T-helper 1 cell treated with Interleukin-12 subunit alpha and Interleukin-12 subunit beta and Interleukin-4 antibody, amounts not matched to agents 30 μg/mL and 1 μg/mL, for 36 hours (primary cell): Measurements from ENCODE around the gene SLC22A5.

Experiments
- H3K27ac Mint-ChIP-seq: one replicate; pipeline ENCODE4 v1.8.0; 2021; ENCODE audit warnings: mild to moderate bottlenecking, mixed read lengths
- H3K27me3 Mint-ChIP-seq: one replicate; pipeline ENCODE4 v1.8.0; 2021; ENCODE audit warnings: low read depth, mixed read lengths
- H3K36me3 Mint-ChIP-seq: one replicate; pipeline ENCODE4 v1.8.0; 2021; ENCODE audit warnings: low read depth, mixed read lengths
- H3K4me1 Mint-ChIP-seq: one replicate; pipeline ENCODE4 v1.8.0; 2021; ENCODE audit warnings: low read depth, mixed read lengths
- H3K4me3 Mint-ChIP-seq: one replicate; pipeline ENCODE4 v1.8.0; 2021; ENCODE audit warnings: mild to moderate bottlenecking, moderate library complexity, mixed read lengths
- H3K9me3 Mint-ChIP-seq: one replicate; pipeline ENCODE4 v1.8.0; 2021; ENCODE audit warnings: mixed read lengths

Gene SLC22A5

GRCh38 chr5:132418881-132419280 lies 49.4 kb downstream of the SLC22A5 start:
- Mint-ChIP-seq H3K36me3 (peaks cover 63% of the 10 kb centered on the region), H3K4me3 (no peak overlapping the region), H3K4me1 (peaks cover 76% of the 10 kb centered on the region), H3K27me3 (no peaks in the 10 kb centered on the region), H3K27ac (peak overlapping the region; percentile 90), H3K9me3 (no peaks in the 10 kb centered on the region)

GRCh38 chr5:132419502-132420468 lies 50.3 kb downstream of the SLC22A5 start:
- Mint-ChIP-seq H3K27me3 (no peaks in the 10 kb centered on the region), H3K4me1 (peaks cover 78% of the 10 kb centered on the region), H3K36me3 (peaks cover 61% of the 10 kb centered on the region), H3K9me3 (no peaks in the 10 kb centered on the region), H3K27ac (peak overlapping the region; percentile 90), H3K4me3 (peak overlapping the region; percentile 78)

- peaks cover 83% of the 10 kb centered on the region for H3K4me1 Mint-ChIP-seq
- peak overlapping the region; percentile 78 for H3K4me3 Mint-ChIP-seq
- H3K36me3 Mint-ChIP-seq: peaks cover 66% of the 10 kb centered on the region
- H3K27ac Mint-ChIP-seq: peak overlapping the region; percentile 90
- H3K27me3 Mint-ChIP-seq: no peaks in the 10 kb centered on the region
- H3K9me3 Mint-ChIP-seq: no peaks in the 10 kb centered on the region
Observed at GRCh38 chr5:132420706-132421272, 51.3 kb downstream of the SLC22A5 start.

- peaks cover 84% of the 10 kb centered on the region for H3K4me1 Mint-ChIP-seq
- H3K9me3 Mint-ChIP-seq: no peaks in the 10 kb centered on the region
- peaks cover 68% of the 10 kb centered on the region for H3K36me3 Mint-ChIP-seq
- H3K4me3 Mint-ChIP-seq: peak overlapping the region; percentile 78
- H3K27ac Mint-ChIP-seq: peak overlapping the region; percentile 90
- H3K27me3 Mint-ChIP-seq: no peaks in the 10 kb centered on the region
Observed at GRCh38 chr5:132421462-132421861, 52.0 kb downstream of the SLC22A5 start.

GRCh38 chr5:132422720-132423437 lies 53.4 kb downstream of the SLC22A5 start:
- no peaks in the 10 kb centered on the region for H3K9me3 Mint-ChIP-seq
- peak overlapping the region; percentile 81 for H3K27ac Mint-ChIP-seq
- peaks cover 87% of the 10 kb centered on the region for H3K4me1 Mint-ChIP-seq
- no peaks in the 10 kb centered on the region for H3K27me3 Mint-ChIP-seq
- H3K4me3 Mint-ChIP-seq: peak overlapping the region; percentile 65
- H3K36me3 Mint-ChIP-seq: peaks cover 66% of the 10 kb centered on the region

- H3K4me3 Mint-ChIP-seq: peak overlapping the region; percentile 65
- peaks cover 62% of the 10 kb centered on the region for H3K36me3 Mint-ChIP-seq
- H3K9me3 Mint-ChIP-seq: no peaks in the 10 kb centered on the region
Observed at GRCh38 chr5:132423438-132423898, 54.0 kb downstream of the SLC22A5 start.

GRCh38 chr5:132424167-132424880 lies 54.8 kb downstream of the SLC22A5 start:
- H3K27me3 Mint-ChIP-seq: no peaks in the 10 kb centered on the region
- peak overlapping the region; percentile 99 for H3K27ac Mint-ChIP-seq
- H3K4me3 Mint-ChIP-seq: peak overlapping the region; percentile 63
- H3K9me3 Mint-ChIP-seq: no peaks in the 10 kb centered on the region
- H3K36me3 Mint-ChIP-seq: peaks cover 59% of the 10 kb centered on the region
- peaks cover 87% of the 10 kb centered on the region for H3K4me1 Mint-ChIP-seq

More at GRCh38 chr5:132423438-132423898, 54.0 kb downstream of the SLC22A5 start:
- peak overlapping the region; percentile 81 for H3K27ac Mint-ChIP-seq
- H3K27me3 Mint-ChIP-seq: no peaks in the 10 kb centered on the region
- peaks cover 87% of the 10 kb centered on the region for H3K4me1 Mint-ChIP-seq

- Mint-ChIP-seq H3K36me3 (peaks cover 57% of the 10 kb centered on the region), H3K27ac (peak overlapping the region; percentile 99), H3K4me1 (peaks cover 87% of the 10 kb centered on the region), H3K4me3 (peak overlapping the region; percentile 82), H3K27me3 (no peaks in the 10 kb centered on the region), H3K9me3 (no peaks in the 10 kb centered on the region)
Observed at GRCh38 chr5:132425009-132425937, 55.8 kb downstream of the SLC22A5 start.

- H3K36me3 Mint-ChIP-seq: peaks cover 59% of the 10 kb centered on the region
- H3K9me3 Mint-ChIP-seq: no peaks in the 10 kb centered on the region
- peak overlapping the region; percentile 99 for H3K27ac Mint-ChIP-seq
- peaks cover 88% of the 10 kb centered on the region for H3K4me1 Mint-ChIP-seq
- no peaks in the 10 kb centered on the region for H3K27me3 Mint-ChIP-seq
- H3K4me3 Mint-ChIP-seq: peak overlapping the region; percentile 82
Observed at GRCh38 chr5:132425975-132426524, 56.5 kb downstream of the SLC22A5 start.

GRCh38 chr5:132426525-132427138 lies 57.1 kb downstream of the SLC22A5 start:
- Mint-ChIP-seq H3K27ac (peak overlapping the region; percentile 99), H3K4me1 (peaks cover 88% of the 10 kb centered on the region), H3K27me3 (no peaks in the 10 kb centered on the region), H3K9me3 (no peaks in the 10 kb centered on the region), H3K4me3 (peak overlapping the region; percentile 82), H3K36me3 (peaks cover 57% of the 10 kb centered on the region)

GRCh38 chr5:132427281-132428146 lies 58.0 kb downstream of the SLC22A5 start:
- peak overlapping the region; percentile 82 for H3K4me3 Mint-ChIP-seq
- peaks cover 92% of the 10 kb centered on the region for H3K4me1 Mint-ChIP-seq
- H3K27ac Mint-ChIP-seq: peak overlapping the region; percentile 99
- H3K9me3 Mint-ChIP-seq: no peaks in the 10 kb centered on the region
- H3K36me3 Mint-ChIP-seq: peaks cover 63% of the 10 kb centered on the region
- no peaks in the 10 kb centered on the region for H3K27me3 Mint-ChIP-seq

GRCh38 chr5:132428147-132428482 lies 58.6 kb downstream of the SLC22A5 start:
- peaks cover 63% of the 10 kb centered on the region for H3K36me3 Mint-ChIP-seq

More at GRCh38 chr5:132428147-132428482, 58.6 kb downstream of the SLC22A5 start:
- Mint-ChIP-seq H3K27me3 (no peaks in the 10 kb centered on the region), H3K4me3 (peak overlapping the region; percentile 82), H3K27ac (peak overlapping the region; percentile 99), H3K4me1 (peaks cover 92% of the 10 kb centered on the region), H3K9me3 (no peaks in the 10 kb centered on the region)
